PC-3 (cell line): ENCODE results near the gene METAP1. TPM values are rescaled to one million over a fixed set of nuclear protein-coding genes. Genes with fewer than 3 reads are reported as not detected.

Experiments
- ATAC-seq: fragments of 200-7000 bp; cut with Tn5 transposase; 2 replicates; pipeline ENCODE4 v1.9.1; 2020; ENCODE audit warnings: mild to moderate bottlenecking, moderate library complexity
- BruUV-seq: library from RNA; stranded (reverse); fragments of 400-500 nt; replicated peaks from 2 replicates; lab custom pipeline; 2021; lab: Mats Ljungman, UMichigan
- CTCF ChIA-PET: fragments of 300-600 bp; sonication (Branson Sonifier 250); formaldehyde crosslinking; loops from one replicate; lab custom pipeline; 2022; ENCODE audit warnings: antibody characterized with exemption; lab: Charles Lee
- POLR2A ChIA-PET: fragments of 300-600 bp; sonication (Branson Sonifier 250); formaldehyde crosslinking; loops from one replicate; lab custom pipeline; 2022; ENCODE audit warnings: antibody characterized with exemption; ENCODE audit not compliant: unreplicated experiment; lab: Charles Lee
- DNase-seq: peaks from one replicate; pipeline ENCODE4 v3.0.0-alpha.2; 2015
- H2AFZ ChIP-seq: fragments of 300-600 bp; sonication (generic); 2 replicates; pipeline ENCODE4 v1.6.0; 2016; ENCODE audit warnings: antibody characterized with exemption, low read length
- H3F3A ChIP-seq: fragments of 300-600 bp; sonication (generic); one replicate; pipeline ENCODE4 v1.6.0; 2017; ENCODE audit warnings: antibody characterized with exemption, low read length, control low read depth, mild to moderate bottlenecking; ENCODE audit not compliant: unreplicated experiment
- H3K27ac ChIP-seq: fragments of 300-600 bp; sonication (generic); 2 replicates; pipeline ENCODE4 v1.5.1; 2016; ENCODE audit warnings: mild to moderate bottlenecking, low read length
- H3K27me3 ChIP-seq: fragments of 300-600 bp; sonication (generic); 2 replicates; pipeline ENCODE4 v1.6.1; 2016; ENCODE audit warnings: low read length, mixed read lengths
- H3K36me3 ChIP-seq: fragments of 300-600 bp; sonication (generic); 2 replicates; pipeline ENCODE4 v1.6.1; 2016; ENCODE audit warnings: low read depth, mixed run types, low read length, mixed read lengths
- H3K4me1 ChIP-seq: fragments of 300-600 bp; sonication (generic); 2 replicates; pipeline ENCODE4 v1.5.1; 2016; ENCODE audit warnings: low read length; ENCODE audit not compliant: insufficient read depth
- H3K4me2 ChIP-seq: fragments of 300-600 bp; sonication (generic); 2 replicates; pipeline ENCODE4 v1.6.0; 2016; ENCODE audit warnings: low read length
- H3K4me3 ChIP-seq: fragments of 300-600 bp; sonication (generic); 2 replicates; pipeline ENCODE4 v1.5.1; 2016; ENCODE audit warnings: mild to moderate bottlenecking, low read length, mixed read lengths
- H3K79me2 ChIP-seq: fragments of 300-600 bp; sonication (generic); 2 replicates; pipeline ENCODE4 v1.6.1; 2017; ENCODE audit warnings: low read length, mixed read lengths
- H3K9ac ChIP-seq: fragments of 300-600 bp; sonication (generic); 2 replicates; pipeline ENCODE4 v1.6.0; 2016; ENCODE audit warnings: mild to moderate bottlenecking, low read length
- H3K9me2 ChIP-seq: fragments of 300-600 bp; sonication (generic); replicated peaks from 2 replicates; pipeline ENCODE4 v1.6.1; 2016; ENCODE audit warnings: mixed run types, low read length, mixed read lengths
- H3K9me3 ChIP-seq: fragments of 300-600 bp; sonication (generic); 2 replicates; pipeline ENCODE4 v1.6.1; 2016; ENCODE audit warnings: low read length, mixed read lengths
- H4K20me1 ChIP-seq: fragments of 300-600 bp; sonication (generic); 2 replicates; pipeline ENCODE4 v1.6.1; 2016; ENCODE audit warnings: low read length, mixed read lengths
- EZH2 ChIP-seq: fragments of 300-600 bp; sonication (generic); IDR thresholded peaks from one replicate; pipeline ENCODE4 v1.6.1; 2017; ENCODE audit warnings: antibody characterized with exemption, mild to moderate bottlenecking, low read length; ENCODE audit not compliant: unreplicated experiment
- EZH2phosphoT487 ChIP-seq: fragments of 300-600 bp; sonication (generic); IDR thresholded peaks from 2 replicates; pipeline ENCODE4 v1.6.1; 2018; ENCODE audit warnings: mild to moderate bottlenecking, antibody characterized with exemption, low read length, borderline replicate concordance
- intact Hi-C: fragments of 100-400 bp; cut with micrococcal nuclease; formaldehyde crosslinking; loops from 2 replicates; pipeline ENCODE4 v1.9.0; 2023
- total RNA-seq: library from RNA; depleted of rRNA; stranded (reverse); fragments of >200 nt; gene quantifications from 2 replicates; pipeline ENCODE4 v1.2.3, GENCODE V29; 2014
- TF ChIP-seq, protein P1 (sequence below): fragments of 300-600 bp; sonication (generic); conservative IDR thresholded peaks from 2 replicates; pipeline ENCODE4 v1.5.1; 2017; ENCODE audit warnings: antibody characterized with exemption, low read depth, mild to moderate bottlenecking, low read length

METAP1 gene
- total RNA-seq, 1 experiment from 2014 or later = 53.9 TPM

- intact Hi-C loops = no loop called here
- peaks cover 7% of the 10 kb centered on the region for H3K4me1 ChIP-seq
These were observed 57.4 kb downstream of the METAP1 start for GRCh38 chr4:99052902-99053301.

GRCh38 chr4:99054428-99054994 is 59.0 kb downstream of the METAP1 start:
- BruUV-seq = no TSS peak
- Histone ChIP-seq H3K9me3 (no peaks in the 10 kb centered on the region), H3K36me3 (peaks cover 23% of the 10 kb centered on the region), H4K20me1 (no peaks in the 10 kb centered on the region), H3K27ac (no peak overlapping the region), H3K79me2 (no peaks in the 10 kb centered on the region), H3K9ac (no peak overlapping the region), H3K4me1 (peaks cover 14% of the 10 kb centered on the region), H3K4me2 (no peak overlapping the region), H3K27me3 (no peaks in the 10 kb centered on the region), H3K4me3 (no peak overlapping the region), H3F3A (no peaks in the 10 kb centered on the region), H2AFZ (no peak overlapping the region), H3K9me2 (no peaks in the 10 kb centered on the region)
- intact Hi-C loops = no loop called here
- TF ChIP-seq EZH2 (no peak), EZH2phosphoT487 (no peak)
- TF ChIP-seq, protein P1, sequence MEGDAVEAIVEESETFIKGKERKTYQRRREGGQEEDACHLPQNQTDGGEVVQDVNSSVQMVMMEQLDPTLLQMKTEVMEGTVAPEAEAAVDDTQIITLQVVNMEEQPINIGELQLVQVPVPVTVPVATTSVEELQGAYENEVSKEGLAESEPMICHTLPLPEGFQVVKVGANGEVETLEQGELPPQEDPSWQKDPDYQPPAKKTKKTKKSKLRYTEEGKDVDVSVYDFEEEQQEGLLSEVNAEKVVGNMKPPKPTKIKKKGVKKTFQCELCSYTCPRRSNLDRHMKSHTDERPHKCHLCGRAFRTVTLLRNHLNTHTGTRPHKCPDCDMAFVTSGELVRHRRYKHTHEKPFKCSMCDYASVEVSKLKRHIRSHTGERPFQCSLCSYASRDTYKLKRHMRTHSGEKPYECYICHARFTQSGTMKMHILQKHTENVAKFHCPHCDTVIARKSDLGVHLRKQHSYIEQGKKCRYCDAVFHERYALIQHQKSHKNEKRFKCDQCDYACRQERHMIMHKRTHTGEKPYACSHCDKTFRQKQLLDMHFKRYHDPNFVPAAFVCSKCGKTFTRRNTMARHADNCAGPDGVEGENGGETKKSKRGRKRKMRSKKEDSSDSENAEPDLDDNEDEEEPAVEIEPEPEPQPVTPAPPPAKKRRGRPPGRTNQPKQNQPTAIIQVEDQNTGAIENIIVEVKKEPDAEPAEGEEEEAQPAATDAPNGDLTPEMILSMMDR = no peak
- CTCF ChIA-PET = no interaction called here
- DNase-seq = no peak
- ATAC-seq = no peak
- POLR2A ChIA-PET = no interaction called here

More at GRCh38 chr4:99052902-99053301, 57.4 kb downstream of the METAP1 start:
- TF ChIP-seq EZH2 (no peak), EZH2phosphoT487 (no peak)
- TF ChIP-seq, protein P1 = no peak
- no TSS peak for BruUV-seq
- no peak overlapping the region for H3K27ac ChIP-seq
- H3K27me3 ChIP-seq = no peaks in the 10 kb centered on the region
- H4K20me1 ChIP-seq = no peaks in the 10 kb centered on the region
- no peak overlapping the region for H2AFZ ChIP-seq
- no peak overlapping the region for H3K4me3 ChIP-seq
- H3K4me2 ChIP-seq = no peak overlapping the region
- no peak overlapping the region for H3K9ac ChIP-seq
- no peaks in the 10 kb centered on the region for H3K9me3 ChIP-seq
- no peaks in the 10 kb centered on the region for H3F3A ChIP-seq
- ChIA-PET POLR2A (no interaction called here), CTCF (no interaction called here)
- DNase-seq = no peak
- H3K36me3 ChIP-seq = peaks cover 24% of the 10 kb centered on the region
- H3K79me2 ChIP-seq = no peaks in the 10 kb centered on the region
- ATAC-seq = no peak
- H3K9me2 ChIP-seq = no peaks in the 10 kb centered on the region

DNA sequence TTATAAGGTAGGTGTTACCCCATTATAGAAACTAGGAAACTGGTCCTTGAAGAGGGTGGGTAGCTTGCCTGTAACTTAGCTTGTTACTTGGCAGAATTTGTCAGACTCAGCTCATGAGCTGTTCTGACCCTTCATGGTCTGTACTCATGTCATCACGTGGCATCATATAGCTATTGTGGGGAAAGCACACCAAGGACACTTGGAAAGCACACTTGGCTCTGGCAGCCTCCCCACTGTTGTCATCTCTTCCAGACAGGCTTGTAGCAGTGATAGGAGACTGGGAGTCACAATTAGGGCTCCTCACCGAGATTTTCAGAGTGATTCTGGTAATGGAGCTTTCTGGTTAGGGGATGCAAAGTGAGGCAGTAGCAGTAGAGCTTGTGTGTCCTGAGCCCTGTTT is 62.7 kb downstream of the METAP1 start:
- Histone ChIP-seq H3K36me3 (peaks cover 37% of the 10 kb centered on the region), H2AFZ (no peak overlapping the region), H3K9ac (no peak overlapping the region), H3K9me2 (no peaks in the 10 kb centered on the region), H3F3A (no peaks in the 10 kb centered on the region), H3K4me2 (no peak overlapping the region), H3K4me3 (no peak overlapping the region), H4K20me1 (no peaks in the 10 kb centered on the region), H3K79me2 (no peaks in the 10 kb centered on the region), H3K27me3 (no peaks in the 10 kb centered on the region), H3K9me3 (no peaks in the 10 kb centered on the region), H3K4me1 (peaks cover 30% of the 10 kb centered on the region), H3K27ac (no peak overlapping the region)
- ChIA-PET POLR2A (no interaction called here), CTCF (no interaction called here)
- intact Hi-C loops = loop anchor here (5.0 kb wide), 1 partner anchor 121 kb away; no protein-coding TSS in a partner anchor
- no TSS peak for BruUV-seq
- ATAC-seq (no peak), DNase-seq (no peak)
- TF ChIP-seq EZH2 (no peak), EZH2phosphoT487 (no peak)
- TF ChIP-seq, protein P1 = no peak
